ENCODE results near the gene TRIM10. TPM values are rescaled to one million over a fixed set of nuclear protein-coding genes. Genes with fewer than 3 reads are reported as not detected.

Gene TRIM10, protein sequence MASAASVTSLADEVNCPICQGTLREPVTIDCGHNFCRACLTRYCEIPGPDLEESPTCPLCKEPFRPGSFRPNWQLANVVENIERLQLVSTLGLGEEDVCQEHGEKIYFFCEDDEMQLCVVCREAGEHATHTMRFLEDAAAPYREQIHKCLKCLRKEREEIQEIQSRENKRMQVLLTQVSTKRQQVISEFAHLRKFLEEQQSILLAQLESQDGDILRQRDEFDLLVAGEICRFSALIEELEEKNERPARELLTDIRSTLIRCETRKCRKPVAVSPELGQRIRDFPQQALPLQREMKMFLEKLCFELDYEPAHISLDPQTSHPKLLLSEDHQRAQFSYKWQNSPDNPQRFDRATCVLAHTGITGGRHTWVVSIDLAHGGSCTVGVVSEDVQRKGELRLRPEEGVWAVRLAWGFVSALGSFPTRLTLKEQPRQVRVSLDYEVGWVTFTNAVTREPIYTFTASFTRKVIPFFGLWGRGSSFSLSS
- total RNA-seq = 0.79 TPM
- 1.5 TPM for polyA plus RNA-seq (ENCODE audit: insufficient read depth, low read depth, low replicate concordance)
- long read RNA-seq, donor 1 = 0 reads
- long read RNA-seq, donor 2 = 0 reads
- long read RNA-seq, donor 3 = 0 reads
- long read RNA-seq, donor 4 = 0 reads
- long read RNA-seq, donor 5 = 0 reads
- long read RNA-seq, donor 6 = 0 reads
- long read RNA-seq, donor 7, partial matches to known transcripts = 0 of 1 reads
- long read RNA-seq, donor 7, other reads (novel, unspliced or antisense) = 1 of 1 reads
- long read RNA-seq, donor 8 = 0 reads
- long read RNA-seq, donor 9 = 0 reads
- long read RNA-seq, donor 10 = 0 reads

DNA sequence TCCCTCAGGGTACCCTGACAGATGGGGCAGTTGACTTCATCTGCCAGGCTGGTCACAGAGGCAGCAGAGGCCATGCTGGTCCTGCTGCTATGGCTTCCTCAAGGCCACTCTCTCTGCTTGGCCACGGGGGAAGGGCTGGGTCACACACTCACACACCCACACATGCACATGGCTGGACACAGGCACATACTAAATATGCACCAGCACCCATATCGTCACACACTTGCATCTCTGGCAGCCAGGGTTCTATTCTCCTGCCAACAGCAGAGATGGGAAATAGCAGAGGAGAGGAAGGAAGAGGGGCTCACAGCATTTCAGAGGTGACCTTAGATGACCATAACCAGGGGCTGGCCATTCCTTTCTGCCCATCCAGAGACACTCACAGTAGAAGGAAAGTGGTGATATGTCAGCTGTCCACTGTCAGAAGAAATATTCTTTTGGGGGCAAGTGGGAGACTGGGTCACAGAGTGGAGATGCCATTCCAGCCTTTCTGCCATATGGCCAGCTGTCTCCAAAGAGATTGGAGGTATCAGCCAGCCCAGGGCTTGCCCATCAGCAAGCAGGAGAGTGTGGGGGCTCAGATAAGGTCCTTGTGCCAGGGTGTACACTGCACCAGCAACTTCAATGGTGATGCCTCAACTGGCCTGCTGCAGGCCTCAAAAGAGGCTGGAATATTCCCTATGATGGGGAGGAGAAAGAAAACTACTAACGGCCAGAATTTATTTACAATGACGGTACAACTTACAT is at the start of gene TRIM10:
TRIM10 (minus strand) TSS at position 427 of the 747 bp plus-strand sequence; CDS start at position 74, 353 bp downstream.
- intact Hi-C loops (cut with DNase I) = no loop called here
- DNase-seq (no peak), FAIRE-seq (no peak)
- H3K4me1 ChIP-seq (ENCODE audit: control insufficient read depth in 2 of 3, insufficient read depth in 2 of 3, low read depth in 1 of 3, low read length in 3 of 3) = peaks cover 0 to 4% (median 2%) of the 10 kb centered on the region in 3 donors
- TF ChIP-seq, protein P1, sequence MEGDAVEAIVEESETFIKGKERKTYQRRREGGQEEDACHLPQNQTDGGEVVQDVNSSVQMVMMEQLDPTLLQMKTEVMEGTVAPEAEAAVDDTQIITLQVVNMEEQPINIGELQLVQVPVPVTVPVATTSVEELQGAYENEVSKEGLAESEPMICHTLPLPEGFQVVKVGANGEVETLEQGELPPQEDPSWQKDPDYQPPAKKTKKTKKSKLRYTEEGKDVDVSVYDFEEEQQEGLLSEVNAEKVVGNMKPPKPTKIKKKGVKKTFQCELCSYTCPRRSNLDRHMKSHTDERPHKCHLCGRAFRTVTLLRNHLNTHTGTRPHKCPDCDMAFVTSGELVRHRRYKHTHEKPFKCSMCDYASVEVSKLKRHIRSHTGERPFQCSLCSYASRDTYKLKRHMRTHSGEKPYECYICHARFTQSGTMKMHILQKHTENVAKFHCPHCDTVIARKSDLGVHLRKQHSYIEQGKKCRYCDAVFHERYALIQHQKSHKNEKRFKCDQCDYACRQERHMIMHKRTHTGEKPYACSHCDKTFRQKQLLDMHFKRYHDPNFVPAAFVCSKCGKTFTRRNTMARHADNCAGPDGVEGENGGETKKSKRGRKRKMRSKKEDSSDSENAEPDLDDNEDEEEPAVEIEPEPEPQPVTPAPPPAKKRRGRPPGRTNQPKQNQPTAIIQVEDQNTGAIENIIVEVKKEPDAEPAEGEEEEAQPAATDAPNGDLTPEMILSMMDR (IDR thresholded peaks at IDR 0.05; ENCODE audit: borderline replicate concordance, extremely low read depth, insufficient read depth) = no peak
- no peaks in the 10 kb centered on the region for H3K27me3 ChIP-seq (ENCODE audit: control insufficient read depth, insufficient read depth, low read length)
- no peak within 1 kb of the TSS for H3K9ac ChIP-seq (ENCODE audit: low read length in 3 of 3)
- H3K4me3 ChIP-seq (ENCODE audit: low read length in 3 of 3) = no peak within 1 kb of the TSS
- H3K9me3 ChIP-seq (ENCODE audit: control insufficient read depth in 2 of 3, insufficient read depth in 1 of 3, low read length in 3 of 3) = no peaks in the 10 kb centered on the region
- no peaks in the 10 kb centered on the region for H3K36me3 ChIP-seq (ENCODE audit: control insufficient read depth in 2 of 3, insufficient read depth in 3 of 3, low read length in 3 of 3)
- no peak within 1 kb of the TSS for H3K27ac ChIP-seq (ENCODE audit: low read depth in 2 of 2, low read length in 2 of 2)

DNA sequence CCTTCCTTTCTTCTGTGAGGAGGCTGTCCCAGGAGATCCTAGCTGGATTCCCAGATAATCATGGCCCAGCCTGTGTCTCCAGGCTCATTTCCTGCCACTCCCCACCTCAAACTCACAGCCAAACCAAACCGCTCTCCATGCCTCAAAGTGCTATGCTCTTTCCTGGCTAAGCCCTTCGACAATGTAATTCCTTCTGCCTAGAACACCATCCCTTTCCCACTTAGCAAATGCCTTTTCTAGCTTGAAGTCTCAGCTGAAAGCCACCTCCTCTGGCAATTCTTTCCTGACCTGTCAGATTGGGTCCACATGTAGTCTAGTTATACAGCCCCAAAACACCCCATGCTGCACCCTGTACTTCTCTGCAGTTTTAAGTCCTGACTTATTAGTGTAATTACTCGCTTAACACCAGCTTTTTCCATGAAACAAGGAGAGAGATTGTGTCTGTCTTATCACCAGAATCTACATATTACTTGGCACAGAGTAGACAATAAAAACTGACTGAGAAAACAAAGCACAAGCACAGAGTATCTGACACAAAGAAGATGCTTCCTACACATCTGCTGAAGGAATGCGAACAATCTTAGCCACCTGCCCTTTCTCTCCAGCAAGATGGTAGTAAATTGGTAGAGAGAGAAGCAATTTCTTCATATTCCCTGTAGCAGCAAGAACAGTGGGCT is 46.7 kb upstream of the TRIM10 start:
- Histone ChIP-seq H3K9me3 (ENCODE audit: control insufficient read depth in 2 of 3, insufficient read depth in 1 of 3, low read length in 3 of 3) (no peaks in the 10 kb centered on the region), H3K4me1 (ENCODE audit: control insufficient read depth in 2 of 3, insufficient read depth in 2 of 3, low read depth in 1 of 3, low read length in 3 of 3) (peaks cover 3 to 54% (median 50%) of the 10 kb centered on the region in 3 donors), H3K4me3 (ENCODE audit: low read length in 3 of 3) (peak overlapping the region in 2 of 3 donors; percentile 1 to 24), H3K9ac (ENCODE audit: low read length in 3 of 3) (peak overlapping the region in 1 of 3 donors; percentile 29), H3K36me3 (ENCODE audit: control insufficient read depth in 2 of 3, insufficient read depth in 3 of 3, low read length in 3 of 3) (peaks cover 0 to 4% (median 0%) of the 10 kb centered on the region in 3 donors), H3K27me3 (ENCODE audit: control insufficient read depth, insufficient read depth, low read length) (no peaks in the 10 kb centered on the region), H3K27ac (ENCODE audit: low read depth in 2 of 2, low read length in 2 of 2) (peak overlapping the region; percentile 68 to 69)
- no peak for FAIRE-seq
- intact Hi-C loops (cut with DNase I) = no loop called here
- peak in 1 of 5 donors; percentile 29 for DNase-seq
- TF ChIP-seq, protein P1 (IDR thresholded peaks at IDR 0.05; ENCODE audit: borderline replicate concordance, extremely low read depth, insufficient read depth) = no peak

DNA sequence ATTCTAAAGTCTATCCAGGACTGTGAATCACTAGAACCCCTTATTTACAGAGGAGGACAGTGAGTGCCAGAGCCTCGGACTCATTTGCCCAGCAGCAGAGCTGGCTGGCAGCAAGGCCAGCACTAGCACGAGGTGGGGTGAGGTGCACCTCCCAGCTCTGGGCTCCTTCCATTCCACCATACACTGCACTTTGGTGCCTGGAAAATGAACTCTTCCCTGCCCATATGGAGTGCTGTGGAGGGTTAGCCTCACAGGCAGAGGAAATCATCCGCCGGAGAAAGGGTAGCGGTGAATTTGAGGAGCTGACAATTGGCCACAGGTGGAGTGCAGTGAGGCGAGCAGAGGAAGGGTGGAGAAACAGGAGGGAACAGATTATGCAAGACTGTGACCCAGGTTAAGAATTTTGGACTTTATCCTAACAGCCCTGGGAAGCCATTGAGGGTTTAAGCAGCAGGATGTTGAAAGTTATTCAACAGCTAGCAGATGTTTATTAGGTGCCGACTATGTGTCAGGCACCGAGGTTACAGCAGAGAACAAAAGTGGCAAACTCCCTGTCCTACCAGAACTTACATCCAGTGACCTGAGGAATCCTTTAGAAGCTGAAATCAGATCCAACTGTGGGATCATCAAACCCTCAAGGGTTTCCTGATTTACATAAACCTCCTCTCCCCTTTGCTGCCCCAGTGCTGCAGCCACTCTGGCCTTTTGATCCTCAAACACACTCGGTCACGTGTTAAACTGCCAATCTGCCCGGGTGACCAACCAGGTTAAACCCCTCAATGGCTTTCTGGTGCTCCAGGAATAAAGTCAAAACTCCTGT is 46.0 kb upstream of the TRIM10 start:
- intact Hi-C loops (cut with DNase I) = no loop called here
- H3K9me3 ChIP-seq (ENCODE audit: control insufficient read depth in 2 of 3, insufficient read depth in 1 of 3, low read length in 3 of 3) = no peaks in the 10 kb centered on the region
- H3K36me3 ChIP-seq (ENCODE audit: control insufficient read depth in 2 of 3, insufficient read depth in 3 of 3, low read length in 3 of 3) = peaks cover 0 to 4% (median 0%) of the 10 kb centered on the region in 3 donors
- TF ChIP-seq, protein P1 (IDR thresholded peaks at IDR 0.05; ENCODE audit: borderline replicate concordance, extremely low read depth, insufficient read depth) = no peak
- no peaks in the 10 kb centered on the region for H3K27me3 ChIP-seq (ENCODE audit: control insufficient read depth, insufficient read depth, low read length)
- H3K9ac ChIP-seq (ENCODE audit: low read length in 3 of 3) = peak overlapping the region in 1 of 3 donors; percentile 29
- peak overlapping the region in 2 of 3 donors; percentile 1 to 24 for H3K4me3 ChIP-seq (ENCODE audit: low read length in 3 of 3)
- FAIRE-seq (no peak), DNase-seq (peak; percentile 27 to 70 (median 52))
- peak overlapping the region; percentile 68 to 69 for H3K27ac ChIP-seq (ENCODE audit: low read depth in 2 of 2, low read length in 2 of 2)
- peaks cover 2 to 54% (median 54%) of the 10 kb centered on the region in 3 donors for H3K4me1 ChIP-seq (ENCODE audit: control insufficient read depth in 2 of 3, insufficient read depth in 2 of 3, low read depth in 1 of 3, low read length in 3 of 3)
